Testis (tissue), 2 donors: Measurements from ENCODE around the gene CRNKL1.

Experiments used
- CTCF ChIP-seq, 3 experiments: fragments of 450-650 bp in 2 of 3; fragments of 200-600 bp in 1 of 3; sonication (generic) in 1 of 3; IDR thresholded peaks; one replicate each; pipeline ENCODE4 v1.5.1; 2016 to 2019; ENCODE audit warnings: antibody characterized with exemption in 3 of 3, mild to moderate bottlenecking in 2 of 3, moderate library complexity in 1 of 3
- POLR2A ChIP-seq: fragments of 450-650 bp; IDR thresholded peaks from one replicate; pipeline ENCODE4 v1.6.1; 2017; ENCODE audit warnings: antibody characterized with exemption, mild to moderate bottlenecking, moderate library complexity

DNA sequence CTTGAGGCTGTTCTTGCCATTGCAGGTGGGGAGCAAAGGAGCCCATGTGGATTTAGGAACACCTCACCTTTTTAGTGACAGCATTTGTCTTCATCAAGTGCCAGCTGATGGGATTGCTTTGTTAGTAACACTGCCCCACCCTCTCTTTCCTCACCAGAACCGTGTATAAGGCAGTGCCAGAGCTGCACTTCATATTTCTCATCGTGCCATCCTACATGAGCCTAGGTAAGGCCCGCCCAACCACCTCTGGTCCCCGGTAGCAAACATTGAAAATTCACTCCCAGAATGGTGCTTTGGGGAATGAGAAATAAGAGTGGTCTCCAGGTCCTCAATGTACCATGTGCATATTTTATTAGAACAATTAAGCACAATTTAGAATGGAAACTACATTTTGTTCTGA, 22.8 kb upstream of the CRNKL1 start:
- TF ChIP-seq POLR2A (no peak), CTCF (IDR thresholded peaks at IDR 0.05) (no peak)
